ENCODE data around the gene MAN1A1. TPM values are rescaled to one million over a fixed set of nuclear protein-coding genes. Genes with fewer than 3 reads are reported as not detected.

MAN1A1 gene
- total and polyA plus RNA-seq, 2 experiments from 2014 or later: 2.0 to 8.7 TPM

DNA sequence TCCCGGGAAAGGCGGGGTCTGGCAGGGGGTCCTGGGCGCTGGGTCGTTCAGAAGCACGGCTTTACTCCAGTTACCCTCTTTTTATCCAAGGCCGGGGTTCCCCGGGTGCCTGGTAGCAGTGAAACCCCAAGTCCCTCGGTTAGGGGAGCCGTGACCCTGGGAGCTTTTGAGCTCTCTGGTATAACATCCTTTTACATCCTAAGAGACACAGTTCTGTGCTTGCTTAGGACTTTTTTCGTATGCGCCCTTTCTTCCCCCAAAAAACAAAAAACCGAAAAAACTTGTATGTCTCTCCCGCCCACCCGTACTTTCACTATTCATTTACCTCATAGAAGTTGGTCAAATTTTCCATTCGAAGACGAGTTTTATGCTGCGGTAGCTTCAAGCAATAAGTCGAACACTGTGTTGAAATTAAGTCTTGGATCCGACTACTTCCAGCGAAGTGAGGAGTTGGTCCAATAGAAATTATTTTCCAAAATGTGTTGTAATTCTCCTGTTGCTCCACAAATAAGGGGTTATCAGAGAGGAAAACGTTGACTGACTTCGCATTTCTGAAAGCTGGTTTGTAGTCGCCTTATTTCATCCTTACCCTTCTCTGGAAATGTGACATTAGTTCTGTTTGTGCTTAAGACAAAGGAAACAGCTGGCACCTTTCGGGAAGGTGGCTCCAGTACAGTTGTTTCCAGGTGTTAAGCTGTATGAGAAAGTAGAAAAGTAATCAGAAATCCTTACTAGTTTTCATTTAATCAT, 816 bp upstream of the MAN1A1 start:
- no peak overlapping the region for H3K27ac Mint-ChIP-seq
- H3K9me3 Mint-ChIP-seq: no peaks in the 10 kb centered on the region; the same call in 2 of the 3 replicates
- no peak overlapping the region for H3K27ac ChIP-seq (ENCODE audit: low read depth)

More for the DNA sequence above, 816 bp upstream of the MAN1A1 start:
- no peaks in the 10 kb centered on the region for H3K36me3 ChIP-seq (ENCODE audit: insufficient read depth)
- ATAC-seq (peak; percentile 14), DNase-seq (ENCODE audit: low spot score) (peak; percentile 31)
- H3K27me3 Mint-ChIP-seq (ENCODE audit: insufficient read depth, low read depth, poor library complexity): peaks cover 7% of the 10 kb centered on the region
- H4K20me1 ChIP-seq (replicated peaks; ENCODE audit: insufficient read depth): no peaks in the 10 kb centered on the region
- H3K79me2 ChIP-seq (replicated peaks; ENCODE audit: insufficient read depth): no peaks in the 10 kb centered on the region
- no peaks in the 10 kb centered on the region for H3K9me2 ChIP-seq (ENCODE audit: insufficient read depth)
- no peaks in the 10 kb centered on the region for H3K36me3 Mint-ChIP-seq (ENCODE audit: low read depth)
- peaks cover 52% of the 10 kb centered on the region for H3K27me3 ChIP-seq (ENCODE audit: insufficient read depth)
- TF ChIP-seq, protein P1, sequence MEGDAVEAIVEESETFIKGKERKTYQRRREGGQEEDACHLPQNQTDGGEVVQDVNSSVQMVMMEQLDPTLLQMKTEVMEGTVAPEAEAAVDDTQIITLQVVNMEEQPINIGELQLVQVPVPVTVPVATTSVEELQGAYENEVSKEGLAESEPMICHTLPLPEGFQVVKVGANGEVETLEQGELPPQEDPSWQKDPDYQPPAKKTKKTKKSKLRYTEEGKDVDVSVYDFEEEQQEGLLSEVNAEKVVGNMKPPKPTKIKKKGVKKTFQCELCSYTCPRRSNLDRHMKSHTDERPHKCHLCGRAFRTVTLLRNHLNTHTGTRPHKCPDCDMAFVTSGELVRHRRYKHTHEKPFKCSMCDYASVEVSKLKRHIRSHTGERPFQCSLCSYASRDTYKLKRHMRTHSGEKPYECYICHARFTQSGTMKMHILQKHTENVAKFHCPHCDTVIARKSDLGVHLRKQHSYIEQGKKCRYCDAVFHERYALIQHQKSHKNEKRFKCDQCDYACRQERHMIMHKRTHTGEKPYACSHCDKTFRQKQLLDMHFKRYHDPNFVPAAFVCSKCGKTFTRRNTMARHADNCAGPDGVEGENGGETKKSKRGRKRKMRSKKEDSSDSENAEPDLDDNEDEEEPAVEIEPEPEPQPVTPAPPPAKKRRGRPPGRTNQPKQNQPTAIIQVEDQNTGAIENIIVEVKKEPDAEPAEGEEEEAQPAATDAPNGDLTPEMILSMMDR (conservative IDR thresholded peaks at IDR 0.05; ENCODE audit: low read depth in 2 of 2): no peak
- TF ChIP-seq, protein P2, sequence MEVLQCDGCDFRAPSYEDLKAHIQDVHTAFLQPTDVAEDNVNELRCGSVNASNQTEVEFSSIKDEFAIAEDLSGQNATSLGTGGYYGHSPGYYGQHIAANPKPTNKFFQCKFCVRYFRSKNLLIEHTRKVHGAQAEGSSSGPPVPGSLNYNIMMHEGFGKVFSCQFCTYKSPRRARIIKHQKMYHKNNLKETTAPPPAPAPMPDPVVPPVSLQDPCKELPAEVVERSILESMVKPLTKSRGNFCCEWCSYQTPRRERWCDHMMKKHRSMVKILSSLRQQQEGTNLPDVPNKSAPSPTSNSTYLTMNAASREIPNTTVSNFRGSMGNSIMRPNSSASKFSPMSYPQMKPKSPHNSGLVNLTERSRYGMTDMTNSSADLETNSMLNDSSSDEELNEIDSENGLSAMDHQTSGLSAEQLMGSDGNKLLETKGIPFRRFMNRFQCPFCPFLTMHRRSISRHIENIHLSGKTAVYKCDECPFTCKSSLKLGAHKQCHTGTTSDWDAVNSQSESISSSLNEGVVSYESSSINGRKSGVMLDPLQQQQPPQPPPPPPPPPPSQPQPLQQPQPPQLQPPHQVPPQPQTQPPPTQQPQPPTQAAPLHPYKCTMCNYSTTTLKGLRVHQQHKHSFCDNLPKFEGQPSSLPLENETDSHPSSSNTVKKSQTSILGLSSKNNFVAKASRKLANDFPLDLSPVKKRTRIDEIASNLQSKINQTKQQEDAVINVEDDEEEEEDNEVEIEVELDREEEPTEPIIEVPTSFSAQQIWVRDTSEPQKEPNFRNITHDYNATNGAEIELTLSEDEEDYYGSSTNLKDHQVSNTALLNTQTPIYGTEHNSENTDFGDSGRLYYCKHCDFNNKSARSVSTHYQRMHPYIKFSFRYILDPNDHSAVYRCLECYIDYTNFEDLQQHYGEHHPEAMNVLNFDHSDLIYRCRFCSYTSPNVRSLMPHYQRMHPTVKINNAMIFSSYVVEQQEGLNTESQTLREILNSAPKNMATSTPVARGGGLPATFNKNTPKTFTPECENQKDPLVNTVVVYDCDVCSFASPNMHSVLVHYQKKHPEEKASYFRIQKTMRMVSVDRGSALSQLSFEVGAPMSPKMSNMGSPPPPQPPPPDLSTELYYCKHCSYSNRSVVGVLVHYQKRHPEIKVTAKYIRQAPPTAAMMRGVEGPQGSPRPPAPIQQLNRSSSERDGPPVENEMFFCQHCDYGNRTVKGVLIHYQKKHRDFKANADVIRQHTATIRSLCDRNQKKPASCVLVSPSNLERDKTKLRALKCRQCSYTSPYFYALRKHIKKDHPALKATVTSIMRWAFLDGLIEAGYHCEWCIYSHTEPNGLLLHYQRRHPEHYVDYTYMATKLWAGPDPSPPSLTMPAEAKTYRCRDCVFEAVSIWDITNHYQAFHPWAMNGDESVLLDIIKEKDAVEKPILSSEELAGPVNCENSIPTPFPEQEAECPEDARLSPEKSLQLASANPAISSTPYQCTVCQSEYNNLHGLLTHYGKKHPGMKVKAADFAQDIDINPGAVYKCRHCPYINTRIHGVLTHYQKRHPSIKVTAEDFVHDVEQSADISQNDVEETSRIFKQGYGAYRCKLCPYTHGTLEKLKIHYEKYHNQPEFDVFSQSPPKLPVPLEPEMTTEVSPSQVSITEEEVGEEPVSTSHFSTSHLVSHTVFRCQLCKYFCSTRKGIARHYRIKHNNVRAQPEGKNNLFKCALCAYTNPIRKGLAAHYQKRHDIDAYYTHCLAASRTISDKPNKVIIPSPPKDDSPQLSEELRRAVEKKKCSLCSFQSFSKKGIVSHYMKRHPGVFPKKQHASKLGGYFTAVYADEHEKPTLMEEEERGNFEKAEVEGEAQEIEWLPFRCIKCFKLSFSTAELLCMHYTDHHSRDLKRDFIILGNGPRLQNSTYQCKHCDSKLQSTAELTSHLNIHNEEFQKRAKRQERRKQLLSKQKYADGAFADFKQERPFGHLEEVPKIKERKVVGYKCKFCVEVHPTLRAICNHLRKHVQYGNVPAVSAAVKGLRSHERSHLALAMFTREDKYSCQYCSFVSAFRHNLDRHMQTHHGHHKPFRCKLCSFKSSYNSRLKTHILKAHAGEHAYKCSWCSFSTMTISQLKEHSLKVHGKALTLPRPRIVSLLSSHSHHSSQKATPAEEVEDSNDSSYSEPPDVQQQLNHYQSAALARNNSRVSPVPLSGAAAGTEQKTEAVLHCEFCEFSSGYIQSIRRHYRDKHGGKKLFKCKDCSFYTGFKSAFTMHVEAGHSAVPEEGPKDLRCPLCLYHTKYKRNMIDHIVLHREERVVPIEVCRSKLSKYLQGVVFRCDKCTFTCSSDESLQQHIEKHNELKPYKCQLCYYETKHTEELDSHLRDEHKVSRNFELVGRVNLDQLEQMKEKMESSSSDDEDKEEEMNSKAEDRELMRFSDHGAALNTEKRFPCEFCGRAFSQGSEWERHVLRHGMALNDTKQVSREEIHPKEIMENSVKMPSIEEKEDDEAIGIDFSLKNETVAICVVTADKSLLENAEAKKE (CRISPR knock-in tag; IDR thresholded peaks at IDR 0.05): no peak
- no peak for TF ChIP-seq CREB1 (CRISPR knock-in tag; IDR thresholded peaks at IDR 0.05; ENCODE audit: low read depth)
- TF ChIP-seq EZH2phosphoT487 (IDR thresholded peaks at IDR 0.05; ENCODE audit: unreplicated experiment): no peak
- no peak for TF ChIP-seq POLR2AphosphoS5 (IDR thresholded peaks at IDR 0.05; ENCODE audit: low read depth)
- no peak for TF ChIP-seq EZH2 (IDR thresholded peaks at IDR 0.05; ENCODE audit: low read depth, unreplicated experiment)
- no peak for TF ChIP-seq STAT1 (IDR thresholded peaks at IDR 0.05; ENCODE audit: unreplicated experiment)
- no peak for TF ChIP-seq ZNF114 (CRISPR knock-in tag; IDR thresholded peaks at IDR 0.05)
- TF ChIP-seq, protein P3, sequence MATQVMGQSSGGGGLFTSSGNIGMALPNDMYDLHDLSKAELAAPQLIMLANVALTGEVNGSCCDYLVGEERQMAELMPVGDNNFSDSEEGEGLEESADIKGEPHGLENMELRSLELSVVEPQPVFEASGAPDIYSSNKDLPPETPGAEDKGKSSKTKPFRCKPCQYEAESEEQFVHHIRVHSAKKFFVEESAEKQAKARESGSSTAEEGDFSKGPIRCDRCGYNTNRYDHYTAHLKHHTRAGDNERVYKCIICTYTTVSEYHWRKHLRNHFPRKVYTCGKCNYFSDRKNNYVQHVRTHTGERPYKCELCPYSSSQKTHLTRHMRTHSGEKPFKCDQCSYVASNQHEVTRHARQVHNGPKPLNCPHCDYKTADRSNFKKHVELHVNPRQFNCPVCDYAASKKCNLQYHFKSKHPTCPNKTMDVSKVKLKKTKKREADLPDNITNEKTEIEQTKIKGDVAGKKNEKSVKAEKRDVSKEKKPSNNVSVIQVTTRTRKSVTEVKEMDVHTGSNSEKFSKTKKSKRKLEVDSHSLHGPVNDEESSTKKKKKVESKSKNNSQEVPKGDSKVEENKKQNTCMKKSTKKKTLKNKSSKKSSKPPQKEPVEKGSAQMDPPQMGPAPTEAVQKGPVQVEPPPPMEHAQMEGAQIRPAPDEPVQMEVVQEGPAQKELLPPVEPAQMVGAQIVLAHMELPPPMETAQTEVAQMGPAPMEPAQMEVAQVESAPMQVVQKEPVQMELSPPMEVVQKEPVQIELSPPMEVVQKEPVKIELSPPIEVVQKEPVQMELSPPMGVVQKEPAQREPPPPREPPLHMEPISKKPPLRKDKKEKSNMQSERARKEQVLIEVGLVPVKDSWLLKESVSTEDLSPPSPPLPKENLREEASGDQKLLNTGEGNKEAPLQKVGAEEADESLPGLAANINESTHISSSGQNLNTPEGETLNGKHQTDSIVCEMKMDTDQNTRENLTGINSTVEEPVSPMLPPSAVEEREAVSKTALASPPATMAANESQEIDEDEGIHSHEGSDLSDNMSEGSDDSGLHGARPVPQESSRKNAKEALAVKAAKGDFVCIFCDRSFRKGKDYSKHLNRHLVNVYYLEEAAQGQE (IDR thresholded peaks at IDR 0.05; ENCODE audit: unreplicated experiment): no peak
- TF ChIP-seq, protein P4, sequence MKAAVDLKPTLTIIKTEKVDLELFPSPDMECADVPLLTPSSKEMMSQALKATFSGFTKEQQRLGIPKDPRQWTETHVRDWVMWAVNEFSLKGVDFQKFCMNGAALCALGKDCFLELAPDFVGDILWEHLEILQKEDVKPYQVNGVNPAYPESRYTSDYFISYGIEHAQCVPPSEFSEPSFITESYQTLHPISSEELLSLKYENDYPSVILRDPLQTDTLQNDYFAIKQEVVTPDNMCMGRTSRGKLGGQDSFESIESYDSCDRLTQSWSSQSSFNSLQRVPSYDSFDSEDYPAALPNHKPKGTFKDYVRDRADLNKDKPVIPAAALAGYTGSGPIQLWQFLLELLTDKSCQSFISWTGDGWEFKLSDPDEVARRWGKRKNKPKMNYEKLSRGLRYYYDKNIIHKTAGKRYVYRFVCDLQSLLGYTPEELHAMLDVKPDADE (IDR thresholded peaks at IDR 0.05): no peak
- no peak for TF ChIP-seq ZNF331 (CRISPR knock-in tag; IDR thresholded peaks at IDR 0.05; ENCODE audit: low read depth)
- TF ChIP-seq NANOG (IDR thresholded peaks at IDR 0.05; ENCODE audit: borderline replicate concordance): no peak
- TF ChIP-seq JUNB (IDR thresholded peaks at IDR 0.05; ENCODE audit: unreplicated experiment): no peak
- no peaks in the 10 kb centered on the region for H3F3A ChIP-seq (replicated peaks; ENCODE audit: low read depth)
- peak overlapping the region; percentile 78 for H3K4me3 Mint-ChIP-seq
- H3K4me3 ChIP-seq: peak overlapping the region; percentile 84
- H3K4me1 ChIP-seq (ENCODE audit: insufficient read depth): peaks cover 21% of the 10 kb centered on the region
- peaks cover 17% of the 10 kb centered on the region for H3K4me1 Mint-ChIP-seq
- H3K4me2 ChIP-seq: peak overlapping the region; percentile 97
- H2AFZ ChIP-seq: peak overlapping the region; percentile 97
